Right atrium auricular region (tissue), 2 donors: ENCODE data around the gene CDC25B. TPM values are rescaled to one million over a fixed set of nuclear protein-coding genes. Genes with fewer than 3 reads are reported as not detected.

Experiments
- DNase-seq: peaks from one replicate; pipeline ENCODE4 v3.0.0-alpha.2; 2019; ENCODE audit warnings: low spot score
- H3K27ac ChIP-seq, 2 donors: fragments of 200-600 bp; sonication (generic); 1 replicate in 1 of 2; 2 replicates in 1 of 2; pipeline ENCODE4 v1.5.1; 2016 to 2019
- H3K27me3 ChIP-seq, 2 donors: fragments of 200-600 bp; sonication (generic); one replicate each; pipeline versions ENCODE4 v1.5.1 to v1.6.0; 2017 to 2019
- H3K36me3 ChIP-seq: fragments of 200-600 bp; sonication (generic); one replicate; pipeline ENCODE4 v1.5.1; 2016
- H3K4me1 ChIP-seq, 2 donors: fragments of 200-600 bp; sonication (generic); one replicate each; pipeline versions ENCODE4 v1.5.1 to v1.6.0; 2017 to 2019
- H3K4me3 ChIP-seq, 2 donors: fragments of 200-600 bp; sonication (generic); 1 replicate in 1 of 2; 2 replicates in 1 of 2; pipeline ENCODE4 v1.5.1; 2017 to 2019; ENCODE audit warnings: mild to moderate bottlenecking in 1 of 2, moderate library complexity in 1 of 2
- H3K9me3 ChIP-seq, 2 donors: fragments of 200-600 bp; sonication (generic); one replicate each; pipeline ENCODE4 v1.5.1; 2019
- CTCF ChIP-seq, 2 donors: fragments of 200-600 bp; sonication (generic); IDR thresholded peaks; one replicate each; pipeline ENCODE4 v1.5.1; 2019; ENCODE audit warnings: antibody characterized with exemption in 2 of 2
- total RNA-seq, 2 donors: library from RNA; depleted of rRNA; stranded (reverse); fragments of >200 nt; gene quantifications; one replicate each; pipeline ENCODE4 v1.1.0, GENCODE V29; 2016

CDC25B gene
- total RNA-seq, result 10 to 100 TPM; 10.4 to 11.4 TPM

GRCh38 chr20:3795511-3796468 is at the start of gene CDC25B:
Gene CDC25B, plus strand, starts transcription at chr20:3796310. Its CDS starts 222 bp downstream, at chr20:3796532.
- H3K27me3 ChIP-seq, result no peaks in the 10 kb centered on the region
- DNase-seq, result peak; percentile 97
- H3K27ac ChIP-seq, result peak within 1 kb of the TSS; percentile 98 to 99
- peaks cover 0 to 40% of the 10 kb centered on the region in 2 donors for H3K4me1 ChIP-seq
- H3K9me3 ChIP-seq, result no peaks in the 10 kb centered on the region
- TF ChIP-seq CTCF (IDR thresholded peaks at IDR 0.05), result peak; percentile 24 to 53
- peaks cover 2% of the 10 kb centered on the region for H3K36me3 ChIP-seq
- H3K4me3 ChIP-seq, result peak within 1 kb of the TSS; percentile 73 to 81

- TF ChIP-seq CTCF (IDR thresholded peaks at IDR 0.05), result no peak
- no peak for DNase-seq
- Histone ChIP-seq H3K36me3 (no peaks in the 10 kb centered on the region), H3K27me3 (no peaks in the 10 kb centered on the region), H3K27ac (no peak overlapping the region), H3K4me1 (peaks cover 0 to 36% of the 10 kb centered on the region in 2 donors), H3K4me3 (no peak overlapping the region), H3K9me3 (no peaks in the 10 kb centered on the region)
Observed at GRCh38 chr20:3747471-3747870, 48.6 kb upstream of the CDC25B start.

GRCh38 chr20:3748073-3748472 is 48.0 kb upstream of the CDC25B start:
- Histone ChIP-seq H3K36me3 (no peaks in the 10 kb centered on the region), H3K27me3 (no peaks in the 10 kb centered on the region)

GRCh38 chr20:3749087-3749688 is 46.9 kb upstream of the CDC25B start:
- Histone ChIP-seq H3K4me1 (peaks cover 0 to 40% of the 10 kb centered on the region in 2 donors), H3K27me3 (no peaks in the 10 kb centered on the region), H3K4me3 (peak overlapping the region in 1 of 2 donors; percentile 20), H3K9me3 (no peaks in the 10 kb centered on the region), H3K36me3 (no peaks in the 10 kb centered on the region), H3K27ac (no peak overlapping the region)
- TF ChIP-seq CTCF (IDR thresholded peaks at IDR 0.05), result no peak
- DNase-seq, result no peak

More at GRCh38 chr20:3748073-3748472, 48.0 kb upstream of the CDC25B start:
- no peak for DNase-seq
- Histone ChIP-seq H3K4me1 (peaks cover 0 to 41% of the 10 kb centered on the region in 2 donors), H3K27ac (no peak overlapping the region), H3K9me3 (no peaks in the 10 kb centered on the region), H3K4me3 (no peak overlapping the region)
- no peak for TF ChIP-seq CTCF (IDR thresholded peaks at IDR 0.05)

- Histone ChIP-seq H3K27me3 (no peaks in the 10 kb centered on the region), H3K4me1 (peaks cover 0 to 33% of the 10 kb centered on the region in 2 donors), H3K4me3 (peak overlapping the region; percentile 3 to 20), H3K36me3 (no peaks in the 10 kb centered on the region), H3K27ac (no peak overlapping the region), H3K9me3 (no peaks in the 10 kb centered on the region)
- TF ChIP-seq CTCF (IDR thresholded peaks at IDR 0.05), result peak; percentile 47 to 81
- DNase-seq, result no peak
Observed at GRCh38 chr20:3749689-3750531, 46.2 kb upstream of the CDC25B start.
